ENCODE measurements around the gene AP5M1.
"Not testable (repeated sequence)": the region's sequence is repeated elsewhere in the genome, so short reads cannot be mapped to it uniquely, and the experiment has no call there.

AP5M1 gene, protein sequence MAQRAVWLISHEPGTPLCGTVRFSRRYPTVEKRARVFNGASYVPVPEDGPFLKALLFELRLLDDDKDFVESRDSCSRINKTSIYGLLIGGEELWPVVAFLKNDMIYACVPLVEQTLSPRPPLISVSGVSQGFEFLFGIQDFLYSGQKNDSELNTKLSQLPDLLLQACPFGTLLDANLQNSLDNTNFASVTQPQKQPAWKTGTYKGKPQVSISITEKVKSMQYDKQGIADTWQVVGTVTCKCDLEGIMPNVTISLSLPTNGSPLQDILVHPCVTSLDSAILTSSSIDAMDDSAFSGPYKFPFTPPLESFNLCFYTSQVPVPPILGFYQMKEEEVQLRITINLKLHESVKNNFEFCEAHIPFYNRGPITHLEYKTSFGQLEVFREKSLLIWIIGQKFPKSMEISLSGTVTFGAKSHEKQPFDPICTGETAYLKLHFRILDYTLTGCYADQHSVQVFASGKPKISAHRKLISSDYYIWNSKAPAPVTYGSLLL

DNA sequence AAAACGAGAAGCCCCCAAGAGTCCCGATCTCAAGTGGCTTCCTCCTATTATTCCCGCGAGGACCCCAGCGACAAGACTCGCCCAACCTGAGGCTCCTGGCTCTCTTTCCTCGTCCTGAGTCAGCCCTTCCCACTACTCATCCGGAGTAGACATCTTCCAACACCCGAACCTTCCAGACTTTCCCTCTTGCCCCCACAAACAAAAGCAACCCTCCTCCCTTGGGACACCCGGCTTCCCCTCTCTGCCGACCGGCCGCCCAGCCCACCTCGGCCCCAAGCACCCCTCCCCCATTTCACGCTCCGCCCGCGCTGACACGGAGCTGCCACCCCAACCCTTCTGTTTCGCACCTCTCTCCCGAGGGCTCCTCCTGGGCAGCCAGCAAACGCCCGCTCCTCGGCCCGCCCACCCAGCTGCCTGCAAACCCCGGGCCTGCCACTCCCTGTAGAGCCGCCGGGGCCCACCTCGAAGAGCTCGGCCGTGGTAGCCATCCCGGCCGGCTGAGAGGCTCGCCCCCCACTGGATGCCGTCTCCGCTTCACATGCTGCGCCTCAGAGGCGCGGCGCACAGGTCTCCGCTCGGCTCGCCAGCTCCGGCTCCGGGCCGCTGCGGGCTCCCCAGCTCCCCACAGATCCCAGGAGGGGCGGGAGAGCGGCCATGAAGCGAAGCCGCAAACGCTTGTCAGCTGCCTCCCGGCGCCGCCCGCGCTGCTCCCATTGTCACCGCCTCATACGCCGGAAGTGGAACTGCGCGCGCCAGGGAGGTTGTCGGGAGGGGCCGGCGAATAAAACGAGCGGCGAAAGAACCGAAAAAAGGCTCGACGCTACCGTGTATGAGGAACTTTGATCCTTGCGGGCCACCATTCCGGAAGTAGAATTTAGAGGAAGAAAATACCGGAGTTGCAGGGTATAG is at the start of gene AP5M1, which contains the start of gene EXOC5:
Gene AP5M1 (plus strand): TSS at position 811 of the 909 bp plus-strand sequence. CDS start 344 bp downstream, outside the sequence.
Gene EXOC5 (minus strand): TSS at position 745 of the 909 bp plus-strand sequence. CDS start 257 bp downstream, at position 488.
- DNase-seq, result peak; percentile 52 to 95 (median 89)

DNA sequence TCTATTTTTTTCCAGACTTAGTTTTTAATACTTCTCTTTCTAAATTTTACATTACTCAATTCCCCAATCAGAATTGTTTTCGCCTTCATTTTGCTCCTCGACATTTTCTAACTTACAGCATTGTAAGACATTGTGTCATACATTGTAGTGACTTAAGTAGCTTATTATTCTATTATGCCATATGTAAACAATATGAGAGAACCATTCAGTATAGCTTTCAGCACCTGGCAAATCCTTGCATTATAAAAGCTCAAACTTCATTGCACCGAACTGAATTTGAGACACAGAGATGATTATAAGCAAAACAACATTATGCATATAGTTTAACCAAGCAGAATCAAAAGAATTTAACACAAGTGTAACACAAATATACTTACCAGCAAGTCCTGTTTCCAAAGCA is 46.8 kb upstream of the AP5M1 start:
- DNase-seq, result no peak

DNA sequence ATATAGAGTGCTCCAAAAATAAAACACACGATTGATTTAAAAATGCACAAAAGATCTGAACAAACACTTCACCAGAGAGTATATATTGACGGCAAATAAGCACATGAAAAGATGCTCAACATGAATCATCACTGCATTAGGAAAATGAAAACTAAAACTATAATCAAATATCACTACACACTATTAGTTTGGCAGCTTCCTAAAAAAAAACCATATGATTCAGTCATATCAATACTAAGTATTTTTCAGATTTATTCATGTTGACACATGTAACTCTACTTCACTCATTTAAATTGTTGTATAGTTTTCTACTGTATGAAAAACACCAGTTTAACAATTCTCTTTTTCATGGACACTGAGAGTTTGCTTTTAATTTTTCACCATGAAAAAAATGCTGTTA is 41.7 kb upstream of the AP5M1 start:
- no peak for DNase-seq

DNA sequence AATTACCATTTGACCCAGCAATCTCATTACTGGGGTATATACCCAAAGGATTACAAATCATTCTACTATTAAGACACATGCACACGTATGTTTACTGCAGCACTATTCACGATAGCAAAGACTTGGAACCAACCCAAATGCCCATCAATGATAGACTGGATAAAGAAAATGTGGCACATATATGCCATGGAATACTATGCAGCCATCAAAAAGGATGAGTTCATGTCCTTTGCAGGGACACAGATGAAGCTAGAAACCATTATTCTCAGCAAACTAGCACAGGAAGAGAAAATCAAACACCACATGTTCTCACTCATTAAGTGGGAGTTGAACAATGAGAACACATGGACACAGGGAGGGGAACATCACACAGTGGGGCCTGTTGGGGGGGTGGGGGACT is 40.5 kb upstream of the AP5M1 start:
- DNase-seq, result not testable (repeated sequence)

DNA sequence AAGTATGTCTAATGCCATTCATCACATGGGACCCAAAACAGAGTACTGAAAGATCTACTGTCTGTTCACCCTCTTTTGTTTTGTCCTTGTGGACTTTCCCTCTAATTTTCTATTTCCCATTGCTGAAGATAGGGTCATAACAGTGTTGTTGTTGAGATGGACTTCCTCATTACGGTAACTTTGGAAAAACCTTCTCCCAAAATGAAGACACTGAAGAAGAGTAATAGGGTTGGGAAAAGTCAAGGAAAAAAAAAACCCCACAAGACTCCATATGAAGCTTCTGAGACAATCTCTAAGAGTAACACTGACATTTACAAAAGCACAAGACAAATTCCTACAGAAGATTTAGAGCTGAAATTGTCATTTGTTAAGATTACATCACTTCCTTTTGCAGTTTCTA is 36.8 kb upstream of the AP5M1 start:
- no peak for DNase-seq

DNA sequence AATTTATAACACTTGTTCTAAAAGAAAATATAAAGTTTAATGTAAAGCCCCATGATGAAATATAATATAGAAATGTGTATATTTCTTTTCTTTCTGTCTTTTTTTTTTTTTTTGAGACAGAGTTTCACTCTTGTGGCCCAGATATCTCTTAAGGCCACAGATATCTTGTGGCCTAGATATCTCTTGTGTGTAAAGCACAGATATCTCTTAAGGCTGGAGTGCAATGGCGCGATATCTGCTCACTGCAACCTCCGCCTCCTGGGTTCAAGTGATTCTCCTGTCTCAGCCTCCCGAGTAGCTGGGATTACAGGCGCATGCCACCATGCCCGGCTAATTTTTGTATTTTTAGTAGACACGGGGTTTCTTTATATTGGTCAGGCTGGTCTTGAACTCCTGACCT is 28.7 kb upstream of the AP5M1 start:
- not testable (repeated sequence) for DNase-seq

DNA sequence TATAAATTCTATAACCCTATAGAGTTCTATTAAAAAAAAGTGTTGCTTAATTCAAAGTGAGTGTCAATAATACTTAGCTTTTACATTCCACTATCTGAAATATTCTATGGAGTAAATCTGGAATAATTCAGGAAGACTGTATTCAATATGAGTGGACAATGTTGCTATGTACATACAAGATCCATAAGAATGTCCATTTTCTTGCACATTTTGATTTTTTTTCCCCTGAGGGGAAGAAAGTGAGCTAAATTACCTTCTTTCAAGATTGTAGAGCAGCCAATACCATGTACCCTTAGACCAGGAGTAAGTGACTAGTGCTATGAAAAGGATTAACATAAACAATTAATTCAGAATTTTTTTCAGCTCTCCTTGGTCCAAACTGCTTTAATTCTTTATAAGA is 25.5 kb upstream of the AP5M1 start:
- no peak for DNase-seq

DNA sequence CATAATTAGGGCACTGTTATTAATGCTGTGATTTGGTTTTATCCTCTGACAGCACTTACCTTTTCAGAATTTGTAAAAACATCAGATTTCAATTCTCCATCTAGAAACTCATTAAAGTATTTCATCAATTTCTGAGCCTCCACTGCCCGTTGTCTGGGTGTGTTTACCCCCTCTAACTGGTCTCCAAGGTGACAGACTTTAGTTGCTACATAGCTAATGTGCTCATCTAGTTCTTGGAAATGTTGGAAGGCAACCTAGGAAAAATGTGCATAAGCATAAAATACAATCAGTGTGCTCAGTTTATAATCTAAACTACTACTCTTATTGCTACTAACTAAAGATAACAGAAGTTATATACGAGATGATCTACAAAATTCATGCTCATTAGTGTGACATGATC is 24.7 kb upstream of the AP5M1 start:
- DNase-seq, result no peak

GRCh38 chr14:57245941-57246340 is 22.8 kb upstream of the AP5M1 start:
- DNase-seq, result no peak

GRCh38 chr14:57246933-57247657 is 21.7 kb upstream of the AP5M1 start:
- no peak for DNase-seq

- DNase-seq, result no peak
These were observed 13.9 kb upstream of the AP5M1 start for GRCh38 chr14:57254884-57255283.

- DNase-seq, result not testable (repeated sequence)
These were observed 10.6 kb upstream of the AP5M1 start for GRCh38 chr14:57258221-57258620.

- no peak for DNase-seq
These were observed 9.1 kb upstream of the AP5M1 start for GRCh38 chr14:57259672-57260071.

- DNase-seq, result no peak
These were observed 7.2 kb upstream of the AP5M1 start for GRCh38 chr14:57261604-57262003.

GRCh38 chr14:57262117-57262516 is 6.7 kb upstream of the AP5M1 start:
- DNase-seq, result no peak

GRCh38 chr14:57266065-57266464 is 2.7 kb upstream of the AP5M1 start:
- no peak for DNase-seq

DNA sequence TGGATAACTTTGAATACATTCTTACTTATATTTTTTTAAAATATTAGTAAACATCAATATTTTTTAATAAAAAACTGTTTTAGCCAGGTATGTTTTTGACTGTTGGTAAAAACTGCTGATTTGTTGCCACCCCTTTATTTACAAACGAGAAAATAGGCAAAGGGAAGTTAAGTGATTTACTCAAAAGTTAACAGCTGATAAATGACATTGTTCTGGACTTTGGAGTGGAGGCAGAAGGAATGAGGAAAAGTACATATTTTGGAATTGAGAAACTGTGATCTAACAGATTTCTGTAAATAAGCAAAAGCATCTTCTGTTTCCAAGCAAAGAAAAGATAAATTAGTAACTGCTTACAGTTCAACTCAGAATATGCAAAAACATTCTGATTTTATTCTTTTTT is 4.5 kb downstream of the AP5M1 start:
- no peak for DNase-seq

GRCh38 chr14:57274551-57274950 is 5.8 kb downstream of the AP5M1 start:
- no peak for DNase-seq

GRCh38 chr14:57275023-57275664 is 6.4 kb downstream of the AP5M1 start:
- no peak for DNase-seq

DNA sequence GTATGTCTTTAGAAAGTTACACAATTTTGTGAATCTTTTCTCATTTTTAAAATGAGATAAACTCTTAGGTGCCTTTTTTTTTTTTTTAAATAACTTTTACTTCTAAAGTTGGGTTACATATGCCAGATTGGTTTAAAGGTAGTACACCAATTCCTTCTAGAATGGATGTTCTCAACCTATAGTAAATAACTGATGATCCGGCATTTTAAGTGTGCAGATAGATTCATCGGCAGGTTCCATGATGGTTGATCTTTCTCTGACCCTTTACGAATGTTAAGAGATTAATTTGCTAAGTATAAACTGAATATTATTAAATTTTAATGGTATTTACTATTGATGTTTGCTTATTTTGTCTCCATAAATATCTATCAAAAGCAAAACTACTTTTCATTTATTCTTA is 8.3 kb downstream of the AP5M1 start:
- no peak for DNase-seq

DNA sequence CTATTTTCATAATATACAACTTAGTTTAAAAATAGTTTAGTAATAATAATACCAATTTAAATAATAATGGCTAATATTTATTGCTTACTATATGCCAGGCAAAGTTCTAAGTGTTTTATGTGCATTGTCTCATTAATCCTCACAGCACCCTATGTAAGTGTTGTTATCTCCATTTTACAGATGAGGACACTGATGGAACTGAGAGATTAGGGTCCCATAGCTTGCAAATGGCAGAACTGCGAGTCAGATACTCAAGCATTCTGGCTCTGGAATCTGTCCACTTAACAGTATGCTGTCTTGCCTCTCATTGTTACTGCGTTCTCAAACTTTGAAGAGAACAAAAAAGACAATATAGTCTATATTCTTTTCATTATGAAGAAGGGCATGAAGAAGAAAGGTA is 19.0 kb downstream of the AP5M1 start:
- no peak for DNase-seq
